ENCODE results near the gene WNT9B. TPM values are rescaled to one million over a fixed set of nuclear protein-coding genes. Genes with fewer than 3 reads are reported as not detected.
A peak's percentile ranks its signal among the peaks of the same experiment; 100 is the strongest.
"Not testable (repeated sequence)": the region's sequence is repeated elsewhere in the genome, so short reads cannot be mapped to it uniquely, and the experiment has no call there.

The WNT9B gene
- total RNA-seq, 1 experiment from 2014 or later: not detected

DNA sequence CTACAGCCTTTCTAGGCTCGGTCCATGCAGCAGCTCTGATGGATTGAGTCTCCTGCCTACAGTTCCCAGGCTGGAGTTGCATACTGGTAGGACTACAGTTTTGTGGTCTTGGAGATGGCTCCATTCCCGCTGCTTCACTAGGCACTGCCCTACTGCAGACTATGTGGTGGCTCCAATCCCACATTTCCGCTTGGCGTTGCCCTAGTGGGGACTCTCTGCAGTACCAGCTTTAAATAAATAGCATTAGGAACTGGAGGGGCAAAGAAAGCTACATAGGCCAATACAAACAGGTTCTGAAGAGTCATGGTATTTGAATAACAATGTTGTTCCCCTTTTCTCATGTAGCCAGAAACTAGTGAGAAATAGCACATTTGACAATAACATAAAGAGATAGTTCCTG is 66.1 kb downstream of the WNT9B start:
- Histone ChIP-seq H3K36me3 (ENCODE audit: control insufficient read depth, insufficient read depth, low read length) (no peaks in the 10 kb centered on the region), H3K27me3 (replicated peaks; ENCODE audit: control insufficient read depth, insufficient read depth, low read length) (no peaks in the 10 kb centered on the region), H3K4me3 (ENCODE audit: low read depth, low read length) (no peak overlapping the region), H3K4me1 (peaks cover 3% of the 10 kb centered on the region; the same call in 1 of the 2 replicates), H3K9me3 (no peaks in the 10 kb centered on the region; the same call in 1 of the 2 replicates)
- H3K4me3 Mint-ChIP-seq (ENCODE audit: unreplicated experiment): no peak overlapping the region
- no peak for TF ChIP-seq CTCF (IDR thresholded peaks at IDR 0.05; ENCODE audit: insufficient read depth in 1 of 2, low read depth in 1 of 2, low read length in 1 of 2, severe bottlenecking in 1 of 2, unreplicated experiment in 1 of 2)
- H3K36me3 Mint-ChIP-seq (ENCODE audit: insufficient read depth, unreplicated experiment): no peaks in the 10 kb centered on the region
- intact Hi-C loops (cut with micrococcal nuclease; ENCODE audit: unreplicated experiment): no loop called here
- no peak overlapping the region for H3K27ac Mint-ChIP-seq (ENCODE audit: unreplicated experiment)
- DNase-seq: no peak
- no peaks in the 10 kb centered on the region for H3K4me1 Mint-ChIP-seq (ENCODE audit: low read depth, unreplicated experiment)
- CTCF ChIA-PET: interaction anchor here (0.7 kb wide), 1 partner anchor 11 kb away, joined by 3 read pairs; no protein-coding TSS in a partner anchor
- BruUV-seq (replicated peaks): no TSS peak
- peaks cover 3% of the 10 kb centered on the region for H3K27me3 Mint-ChIP-seq (ENCODE audit: insufficient read depth, unreplicated experiment)
- POLR2A ChIA-PET: no interaction called here
- no peaks in the 10 kb centered on the region for H3K9me3 Mint-ChIP-seq (ENCODE audit: unreplicated experiment)

- H3K27me3 Mint-ChIP-seq (ENCODE audit: insufficient read depth, unreplicated experiment); POLR2A ChIA-PET; H3K27me3 ChIP-seq (replicated peaks; ENCODE audit: control insufficient read depth, insufficient read depth, low read length); H3K36me3 Mint-ChIP-seq (ENCODE audit: insufficient read depth, unreplicated experiment); H3K36me3 ChIP-seq (ENCODE audit: control insufficient read depth, insufficient read depth, low read length); H3K9me3 ChIP-seq; CTCF ChIA-PET; H3K9me3 Mint-ChIP-seq (ENCODE audit: unreplicated experiment); H3K4me1 Mint-ChIP-seq (ENCODE audit: low read depth, unreplicated experiment); DNase-seq; H3K27ac Mint-ChIP-seq (ENCODE audit: unreplicated experiment); BruUV-seq (replicated peaks): not testable (repeated sequence)
- Histone ChIP-seq H3K4me1 (peaks cover 19% of the 10 kb centered on the region), H3K4me3 (ENCODE audit: low read depth, low read length) (peak overlapping the region; percentile 89; the same call in 1 of the 2 replicates)
- intact Hi-C loops (cut with micrococcal nuclease; ENCODE audit: unreplicated experiment): loop anchor here (5.0 kb wide), 1 partner anchor 70 kb away; the partner anchor contains the start of gene WNT9B
- H3K4me3 Mint-ChIP-seq (ENCODE audit: unreplicated experiment): peak overlapping the region; percentile 93
These were observed 70.6 kb downstream of the WNT9B start for GRCh38 chr17:46921962-46922361.

- no peaks in the 10 kb centered on the region for H3K27me3 Mint-ChIP-seq (ENCODE audit: insufficient read depth, unreplicated experiment)
- H3K4me1 ChIP-seq: peaks cover 18% of the 10 kb centered on the region
- no peak for TF ChIP-seq CTCF (IDR thresholded peaks at IDR 0.05; ENCODE audit: insufficient read depth in 1 of 2, low read depth in 1 of 2, low read length in 1 of 2, severe bottlenecking in 1 of 2, unreplicated experiment in 1 of 2)
- CTCF ChIA-PET: no interaction called here
- H3K9me3 Mint-ChIP-seq (ENCODE audit: unreplicated experiment): no peaks in the 10 kb centered on the region
- POLR2A ChIA-PET: no interaction called here
- no peaks in the 10 kb centered on the region for H3K9me3 ChIP-seq
- no peaks in the 10 kb centered on the region for H3K27me3 ChIP-seq (replicated peaks; ENCODE audit: control insufficient read depth, insufficient read depth, low read length)
- peaks cover 12% of the 10 kb centered on the region for H3K36me3 Mint-ChIP-seq (ENCODE audit: insufficient read depth, unreplicated experiment)
- peaks cover under 1% of the 10 kb centered on the region for H3K4me1 Mint-ChIP-seq (ENCODE audit: low read depth, unreplicated experiment)
- H3K4me3 ChIP-seq (ENCODE audit: low read depth, low read length): peak overlapping the region; percentile 89
- peak overlapping the region; percentile 93 for H3K4me3 Mint-ChIP-seq (ENCODE audit: unreplicated experiment)
- intact Hi-C loops (cut with micrococcal nuclease; ENCODE audit: unreplicated experiment): loop anchor here (5.0 kb wide), 1 partner anchor 70 kb away; the partner anchor contains the start of gene WNT9B
- TSS peak; percentile 80 for BruUV-seq (replicated peaks)
- peak overlapping the region; percentile 100 for H3K27ac Mint-ChIP-seq (ENCODE audit: unreplicated experiment)
- DNase-seq: no peak
- H3K36me3 ChIP-seq (ENCODE audit: control insufficient read depth, insufficient read depth, low read length): no peaks in the 10 kb centered on the region
These were observed 71.1 kb downstream of the WNT9B start for GRCh38 chr17:46922487-46922803.

Data from Caco-2 (cell line).